ENCODE results near the gene PTPN23. TPM values are rescaled to one million over a fixed set of nuclear protein-coding genes. Genes with fewer than 3 reads are reported as not detected.
A peak's percentile ranks its signal among the peaks of the same experiment; 100 is the strongest.

The PTPN23 gene
- 44.0 and 50.3 TPM in 2 replicates for total RNA-seq

GRCh38 chr3:47380601-47381316 lies at the start of gene PTPN23:
TSS of gene PTPN23 (plus strand) at chr3:47381021. CDS start at chr3:47381097, 76 bp downstream.
- Mint-ChIP-seq H3K27ac (peak within 1 kb of the TSS; percentile 96), H3K36me3 (ENCODE audit: low read depth) (peaks cover 30% of the 10 kb centered on the region), H3K4me3 (peak within 1 kb of the TSS; percentile 95), H3K27me3 (no peaks in the 10 kb centered on the region), H3K4me1 (peaks cover 49% of the 10 kb centered on the region), H3K9me3 (no peaks in the 10 kb centered on the region)
- peak; percentile 98 for DNase-seq
- peak; percentile 80 for ATAC-seq (ENCODE audit: low read depth)
- ChIA-PET CTCF (interaction anchor here (0.6 to 1.1 kb wide), 3 partner anchors 25 to 275 kb away, joined by 3 to 5 read pairs (median 3); no protein-coding TSS in a partner anchor), POLR2A (interaction anchor here (0.6 to 1.6 kb wide), 15 partner anchors 18 to 874 kb away, joined by 3 to 13 read pairs (median 5); partner anchors contain the start of genes ELP6, KLHL18, NBEAL2 and SCAP)
- TF ChIP-seq CTCF (IDR thresholded peaks at IDR 0.05) = no peak
- intact Hi-C loops (cut with micrococcal nuclease) = loop anchor here (1.0 to 5.0 kb wide), 8 partner anchors 33 to 408 kb away; partner anchors contain the start of genes CCDC12, ELP6, KIF9 and KLHL18

- no peak for TF ChIP-seq CTCF (IDR thresholded peaks at IDR 0.05)
- intact Hi-C loops (cut with micrococcal nuclease) = no loop called here
- Mint-ChIP-seq H3K9me3 (no peaks in the 10 kb centered on the region), H3K27me3 (no peaks in the 10 kb centered on the region), H3K36me3 (ENCODE audit: low read depth) (peaks cover 90% of the 10 kb centered on the region), H3K4me3 (no peak overlapping the region), H3K27ac (no peak overlapping the region), H3K4me1 (no peaks in the 10 kb centered on the region)
- POLR2A ChIA-PET = no interaction called here
- CTCF ChIA-PET = no interaction called here
- DNase-seq = no peak
- ATAC-seq (ENCODE audit: low read depth) = no peak
Measured at GRCh38 chr3:47333907-47334306, 46.9 kb upstream of the PTPN23 start.

- H3K4me1 Mint-ChIP-seq = no peaks in the 10 kb centered on the region
- ATAC-seq (ENCODE audit: low read depth) = no peak
- H3K36me3 Mint-ChIP-seq (ENCODE audit: low read depth) = peaks cover 91% of the 10 kb centered on the region
- H3K9me3 Mint-ChIP-seq = no peaks in the 10 kb centered on the region
- intact Hi-C loops (cut with micrococcal nuclease) = no loop called here
- ChIA-PET CTCF (no interaction called here), POLR2A (no interaction called here)
- no peak overlapping the region for H3K27ac Mint-ChIP-seq
- TF ChIP-seq CTCF (IDR thresholded peaks at IDR 0.05) = no peak
- H3K4me3 Mint-ChIP-seq = no peak overlapping the region
- H3K27me3 Mint-ChIP-seq = no peaks in the 10 kb centered on the region
- no peak for DNase-seq
Measured at GRCh38 chr3:47337656-47338055, 43.2 kb upstream of the PTPN23 start.

- POLR2A ChIA-PET = no interaction called here
- DNase-seq (no peak), ATAC-seq (ENCODE audit: low read depth) (no peak)
- no peak overlapping the region for H3K4me3 Mint-ChIP-seq
- H3K9me3 Mint-ChIP-seq = no peaks in the 10 kb centered on the region
- no peaks in the 10 kb centered on the region for H3K27me3 Mint-ChIP-seq
- no peak for TF ChIP-seq CTCF (IDR thresholded peaks at IDR 0.05)
- no peak overlapping the region for H3K27ac Mint-ChIP-seq
- CTCF ChIA-PET = no interaction called here
- H3K36me3 Mint-ChIP-seq (ENCODE audit: low read depth) = peaks cover 92% of the 10 kb centered on the region
- intact Hi-C loops (cut with micrococcal nuclease) = no loop called here
- peaks cover 2% of the 10 kb centered on the region for H3K4me1 Mint-ChIP-seq
Measured at GRCh38 chr3:47339951-47340350, 40.9 kb upstream of the PTPN23 start.

GRCh38 chr3:47340866-47341265 lies 40.0 kb upstream of the PTPN23 start:
- peaks cover 91% of the 10 kb centered on the region for H3K36me3 Mint-ChIP-seq (ENCODE audit: low read depth)
- DNase-seq = no peak
- intact Hi-C loops (cut with micrococcal nuclease) = no loop called here
- H3K9me3 Mint-ChIP-seq = no peaks in the 10 kb centered on the region
- ATAC-seq (ENCODE audit: low read depth) = no peak
- no peaks in the 10 kb centered on the region for H3K27me3 Mint-ChIP-seq
- H3K4me3 Mint-ChIP-seq = no peak overlapping the region
- H3K4me1 Mint-ChIP-seq = peaks cover 10% of the 10 kb centered on the region
- H3K27ac Mint-ChIP-seq = no peak overlapping the region
- CTCF ChIA-PET = no interaction called here
- no peak for TF ChIP-seq CTCF (IDR thresholded peaks at IDR 0.05)
- POLR2A ChIA-PET = no interaction called here
